GM12872 (cell line): Measurements from ENCODE around the gene RXFP1.

Experiments used
- CTCF ChIP-seq: IDR thresholded peaks from 3 replicates; pipeline ENCODE4 v1.5.1; 2011; ENCODE audit warnings: low read depth, mild to moderate bottlenecking, low read length, moderate library complexity; ENCODE audit not compliant: insufficient read depth

RXFP1 gene

GRCh38 chr4:158597879-158598596, 76.4 kb downstream of the RXFP1 start:
- TF ChIP-seq CTCF: no peak

- no peak for TF ChIP-seq CTCF
Observed at GRCh38 chr4:158599150-158599549, 77.5 kb downstream of the RXFP1 start.

- no peak for TF ChIP-seq CTCF
Observed at GRCh38 chr4:158599765-158600498, 78.2 kb downstream of the RXFP1 start.

- no peak for TF ChIP-seq CTCF
Observed at GRCh38 chr4:158604369-158604768, 82.7 kb downstream of the RXFP1 start.

- no peak for TF ChIP-seq CTCF
Observed at GRCh38 chr4:158605393-158605792, 83.7 kb downstream of the RXFP1 start.

- no peak for TF ChIP-seq CTCF
Observed at GRCh38 chr4:158606969-158607368, 85.3 kb downstream of the RXFP1 start.

GRCh38 chr4:158609116-158609515, 87.4 kb downstream of the RXFP1 start:
- TF ChIP-seq CTCF: no peak
